ENCODE results near the gene LRP4. TPM values are rescaled to one million over a fixed set of nuclear protein-coding genes. Genes with fewer than 3 reads are reported as not detected.
A peak's percentile ranks its signal among the peaks of the same experiment; 100 is the strongest.

LRP4 gene
- polyA plus RNA-seq, 2 donors = 2.6 to 8.2 TPM

DNA sequence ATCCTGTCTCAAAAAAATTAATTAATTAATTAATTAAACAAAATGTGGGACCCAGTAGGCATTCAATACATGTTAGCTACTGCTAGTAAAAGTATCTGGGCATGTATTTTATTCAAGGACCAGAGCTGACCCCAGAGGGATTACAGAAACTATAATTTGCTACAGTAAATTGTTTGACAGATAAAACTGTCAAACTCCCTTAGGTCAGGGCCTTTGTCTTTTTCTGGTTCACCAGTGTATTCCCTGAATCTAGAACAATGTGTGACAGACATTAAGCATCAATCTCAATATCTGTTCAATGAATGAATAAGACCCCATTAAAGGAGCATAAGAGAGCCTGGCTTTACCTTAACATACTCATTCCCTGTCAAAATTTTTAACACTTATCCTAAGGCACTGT lies 78.2 kb downstream of the LRP4 start:
- Histone ChIP-seq H3K27ac (ENCODE audit: low read depth in 2 of 2, low read length in 1 of 2) (no peak overlapping the region), H3K4me3 (ENCODE audit: low read depth in 1 of 2, low read length in 2 of 2) (no peak overlapping the region), H3K36me3 (ENCODE audit: control insufficient read depth in 2 of 2, insufficient read depth in 2 of 2, low read length in 1 of 2) (peaks cover 0 to 2% of the 10 kb centered on the region in 2 donors), H3K4me1 (ENCODE audit: control insufficient read depth in 2 of 2, insufficient read depth in 2 of 2, low read length in 1 of 2) (no peaks in the 10 kb centered on the region), H3K9me3 (ENCODE audit: control insufficient read depth in 2 of 2, insufficient read depth in 1 of 2, low read depth in 1 of 2, low read length in 1 of 2) (no peaks in the 10 kb centered on the region), H3K27me3 (ENCODE audit: control insufficient read depth in 1 of 2, insufficient read depth in 2 of 2, low read length in 2 of 2) (no peaks in the 10 kb centered on the region)

DNA sequence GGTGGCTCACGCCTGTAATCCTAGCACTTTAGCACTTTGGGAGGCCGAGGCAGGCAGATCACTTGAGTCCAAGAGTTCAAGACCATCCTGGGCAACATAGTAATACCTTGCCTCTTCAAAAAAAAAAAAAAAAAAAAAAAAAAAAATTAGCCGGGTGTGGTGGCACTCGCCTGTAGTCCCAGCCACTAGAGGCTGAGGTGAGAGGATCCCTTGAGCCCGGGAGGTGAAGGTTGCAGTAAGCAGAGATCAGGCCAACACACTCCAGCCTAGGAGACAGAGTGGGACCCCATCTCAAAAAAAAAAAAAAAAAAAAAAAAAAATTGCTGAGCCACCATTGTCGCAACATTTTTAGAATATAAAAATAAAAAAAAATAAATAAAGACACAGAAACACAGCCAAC lies 79.8 kb downstream of the LRP4 start:
- H3K27ac ChIP-seq (ENCODE audit: low read depth in 2 of 2, low read length in 1 of 2) = no peak overlapping the region

DNA sequence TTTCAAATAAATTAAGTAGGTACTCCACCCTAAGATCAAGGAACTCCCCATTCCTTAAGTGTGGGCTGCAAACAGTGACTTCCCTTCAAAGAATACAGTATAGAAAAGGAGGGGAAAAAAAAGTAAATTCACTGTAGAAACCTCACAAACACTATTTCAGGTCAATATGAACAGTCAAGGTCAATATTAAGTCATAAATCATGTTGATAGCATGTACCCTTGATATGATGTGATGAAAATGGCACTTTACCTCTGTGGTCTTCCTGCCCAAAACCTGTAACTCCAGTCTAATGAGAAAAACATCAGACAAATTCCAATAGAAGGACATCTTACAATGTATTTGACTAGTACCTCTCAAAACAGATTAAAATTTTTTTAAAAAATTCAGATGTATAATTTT lies 80.5 kb downstream of the LRP4 start:
- H3K4me3 ChIP-seq (ENCODE audit: low read depth in 1 of 2, low read length in 2 of 2) = no peak overlapping the region
- H3K36me3 ChIP-seq (ENCODE audit: control insufficient read depth in 2 of 2, insufficient read depth in 2 of 2, low read length in 1 of 2) = peaks cover 0 to 2% of the 10 kb centered on the region in 2 donors
- no peaks in the 10 kb centered on the region for H3K9me3 ChIP-seq (ENCODE audit: control insufficient read depth in 2 of 2, insufficient read depth in 1 of 2, low read depth in 1 of 2, low read length in 1 of 2)
- no peak overlapping the region for H3K27ac ChIP-seq (ENCODE audit: low read depth in 2 of 2, low read length in 1 of 2)
- H3K27me3 ChIP-seq (ENCODE audit: control insufficient read depth in 1 of 2, insufficient read depth in 2 of 2, low read length in 2 of 2) = no peaks in the 10 kb centered on the region
- H3K4me1 ChIP-seq (ENCODE audit: control insufficient read depth in 2 of 2, insufficient read depth in 2 of 2, low read length in 1 of 2) = no peaks in the 10 kb centered on the region

More for the DNA sequence above, 79.8 kb downstream of the LRP4 start:
- no peak overlapping the region for H3K4me3 ChIP-seq (ENCODE audit: low read depth in 1 of 2, low read length in 2 of 2)
- no peaks in the 10 kb centered on the region for H3K4me1 ChIP-seq (ENCODE audit: control insufficient read depth in 2 of 2, insufficient read depth in 2 of 2, low read length in 1 of 2)
- WGBS, 2 donors = 92 to 94% methylated on average over 5 to 6 of the region's 6 CpGs
- H3K36me3 ChIP-seq (ENCODE audit: control insufficient read depth in 2 of 2, insufficient read depth in 2 of 2, low read length in 1 of 2) = peaks cover 0 to 2% of the 10 kb centered on the region in 2 donors
- no peaks in the 10 kb centered on the region for H3K27me3 ChIP-seq (ENCODE audit: control insufficient read depth in 1 of 2, insufficient read depth in 2 of 2, low read length in 2 of 2)
- no peaks in the 10 kb centered on the region for H3K9me3 ChIP-seq (ENCODE audit: control insufficient read depth in 2 of 2, insufficient read depth in 1 of 2, low read depth in 1 of 2, low read length in 1 of 2)

DNA sequence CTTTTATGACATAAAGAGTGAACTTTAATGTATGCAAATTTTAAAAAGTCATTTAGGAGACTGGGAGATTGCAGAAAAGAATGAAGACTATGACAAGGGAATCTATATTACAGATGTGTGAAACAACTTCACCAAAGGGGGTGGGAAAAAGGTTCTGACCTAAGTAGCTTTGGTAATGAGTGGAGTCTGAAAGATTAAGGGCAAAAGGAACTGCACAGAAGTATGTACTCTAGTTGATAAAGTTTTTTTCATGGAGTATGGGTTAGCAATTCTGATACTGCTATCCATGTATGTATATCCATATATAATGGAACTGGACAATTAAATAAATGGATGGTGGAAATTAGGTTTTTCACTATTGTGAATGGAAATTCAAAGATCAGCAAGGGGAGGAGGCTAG lies 81.5 kb downstream of the LRP4 start:
- Histone ChIP-seq H3K9me3 (ENCODE audit: control insufficient read depth in 2 of 2, insufficient read depth in 1 of 2, low read depth in 1 of 2, low read length in 1 of 2) (no peaks in the 10 kb centered on the region), H3K27ac (ENCODE audit: low read depth in 2 of 2, low read length in 1 of 2) (no peak overlapping the region), H3K36me3 (ENCODE audit: control insufficient read depth in 2 of 2, insufficient read depth in 2 of 2, low read length in 1 of 2) (peaks cover 0 to 2% of the 10 kb centered on the region in 2 donors), H3K27me3 (ENCODE audit: control insufficient read depth in 1 of 2, insufficient read depth in 2 of 2, low read length in 2 of 2) (no peaks in the 10 kb centered on the region), H3K4me3 (ENCODE audit: low read depth in 1 of 2, low read length in 2 of 2) (no peak overlapping the region), H3K4me1 (ENCODE audit: control insufficient read depth in 2 of 2, insufficient read depth in 2 of 2, low read length in 1 of 2) (no peaks in the 10 kb centered on the region)

DNA sequence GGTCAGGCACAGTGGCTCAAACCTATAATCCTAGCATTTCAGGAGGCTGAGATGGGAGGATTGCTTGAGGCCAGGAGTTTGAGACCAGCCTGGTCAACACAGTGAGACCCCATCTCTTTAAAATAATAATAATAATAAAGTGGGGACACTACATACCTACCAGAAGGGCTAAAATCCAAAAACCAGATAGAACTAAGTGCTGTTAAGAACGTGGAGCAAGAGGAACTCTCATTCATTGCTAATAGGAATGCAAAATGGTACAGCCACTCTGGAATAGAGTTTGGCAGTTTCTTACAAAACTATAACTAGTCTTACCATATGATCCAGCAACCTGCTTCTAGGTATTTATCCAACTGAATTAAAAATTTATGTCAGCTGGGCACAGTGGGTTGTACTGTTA lies 81.9 kb downstream of the LRP4 start:
- no peak overlapping the region for H3K4me3 ChIP-seq (ENCODE audit: low read depth in 1 of 2, low read length in 2 of 2)
- peaks cover 0 to 2% of the 10 kb centered on the region in 2 donors for H3K36me3 ChIP-seq (ENCODE audit: control insufficient read depth in 2 of 2, insufficient read depth in 2 of 2, low read length in 1 of 2)
- H3K9me3 ChIP-seq (ENCODE audit: control insufficient read depth in 2 of 2, insufficient read depth in 1 of 2, low read depth in 1 of 2, low read length in 1 of 2) = no peaks in the 10 kb centered on the region
- no peak overlapping the region for H3K27ac ChIP-seq (ENCODE audit: low read depth in 2 of 2, low read length in 1 of 2)
- no peaks in the 10 kb centered on the region for H3K27me3 ChIP-seq (ENCODE audit: control insufficient read depth in 1 of 2, insufficient read depth in 2 of 2, low read length in 2 of 2)
- H3K4me1 ChIP-seq (ENCODE audit: control insufficient read depth in 2 of 2, insufficient read depth in 2 of 2, low read length in 1 of 2) = no peaks in the 10 kb centered on the region
- WGBS, 2 donors = 91 to 100% methylated on average over 1 of the region's 1 CpG

DNA sequence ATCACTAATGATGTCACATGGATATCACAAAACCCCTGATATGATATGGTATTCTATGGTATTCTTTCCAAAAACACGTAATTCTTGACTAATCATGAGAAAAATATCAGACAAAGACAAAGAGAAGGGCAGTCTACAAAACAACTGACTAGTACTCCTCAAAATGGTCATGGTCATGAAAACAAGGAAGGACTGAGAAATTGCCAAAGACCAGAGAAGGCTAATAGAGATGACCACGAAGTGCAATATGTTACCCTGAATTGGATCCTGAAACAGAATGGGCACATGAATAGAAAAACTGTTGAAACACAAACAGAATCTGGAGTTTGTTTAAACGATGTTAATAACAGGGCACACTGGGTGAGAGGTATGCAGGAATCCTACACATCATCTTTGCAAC lies 82.5 kb downstream of the LRP4 start:
- Histone ChIP-seq H3K27ac (ENCODE audit: low read depth in 2 of 2, low read length in 1 of 2) (no peak overlapping the region), H3K27me3 (ENCODE audit: control insufficient read depth in 1 of 2, insufficient read depth in 2 of 2, low read length in 2 of 2) (no peaks in the 10 kb centered on the region), H3K36me3 (ENCODE audit: control insufficient read depth in 2 of 2, insufficient read depth in 2 of 2, low read length in 1 of 2) (peaks cover 0 to 2% of the 10 kb centered on the region in 2 donors), H3K4me3 (ENCODE audit: low read depth in 1 of 2, low read length in 2 of 2) (no peak overlapping the region), H3K9me3 (ENCODE audit: control insufficient read depth in 2 of 2, insufficient read depth in 1 of 2, low read depth in 1 of 2, low read length in 1 of 2) (no peaks in the 10 kb centered on the region), H3K4me1 (ENCODE audit: control insufficient read depth in 2 of 2, insufficient read depth in 2 of 2, low read length in 1 of 2) (no peaks in the 10 kb centered on the region)
- 70 to 78% methylated on average over 3 of the region's 3 CpGs for WGBS, 2 donors

DNA sequence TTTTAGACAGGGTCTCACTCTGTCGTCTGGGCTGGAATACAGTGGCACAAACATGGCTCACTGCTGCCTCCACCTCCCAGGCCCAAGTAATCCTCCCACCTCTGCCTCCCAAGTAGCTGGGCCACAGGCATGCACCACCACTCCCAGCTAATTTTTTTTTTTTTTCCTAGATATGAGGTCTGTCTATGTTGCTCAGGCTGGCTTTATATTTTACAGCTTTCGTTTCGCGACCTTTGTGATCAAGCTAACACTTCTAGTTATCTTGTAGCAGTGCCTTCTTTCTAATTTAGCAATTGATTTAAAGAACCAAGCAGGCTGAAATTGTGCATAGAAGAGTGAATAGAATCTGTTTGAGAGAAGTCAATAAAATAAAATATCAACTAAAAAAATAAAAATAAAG lies 83.5 kb downstream of the LRP4 start:
- Histone ChIP-seq H3K27ac (ENCODE audit: low read depth in 2 of 2, low read length in 1 of 2) (no peak overlapping the region), H3K4me1 (ENCODE audit: control insufficient read depth in 2 of 2, insufficient read depth in 2 of 2, low read length in 1 of 2) (no peaks in the 10 kb centered on the region), H3K4me3 (ENCODE audit: low read depth in 1 of 2, low read length in 2 of 2) (no peak overlapping the region), H3K27me3 (ENCODE audit: control insufficient read depth in 1 of 2, insufficient read depth in 2 of 2, low read length in 2 of 2) (no peaks in the 10 kb centered on the region), H3K36me3 (ENCODE audit: control insufficient read depth in 2 of 2, insufficient read depth in 2 of 2, low read length in 1 of 2) (no peaks in the 10 kb centered on the region), H3K9me3 (ENCODE audit: control insufficient read depth in 2 of 2, insufficient read depth in 1 of 2, low read depth in 1 of 2, low read length in 1 of 2) (no peaks in the 10 kb centered on the region)
- 91 to 96% methylated on average over 4 of the region's 4 CpGs for WGBS, 2 donors

DNA sequence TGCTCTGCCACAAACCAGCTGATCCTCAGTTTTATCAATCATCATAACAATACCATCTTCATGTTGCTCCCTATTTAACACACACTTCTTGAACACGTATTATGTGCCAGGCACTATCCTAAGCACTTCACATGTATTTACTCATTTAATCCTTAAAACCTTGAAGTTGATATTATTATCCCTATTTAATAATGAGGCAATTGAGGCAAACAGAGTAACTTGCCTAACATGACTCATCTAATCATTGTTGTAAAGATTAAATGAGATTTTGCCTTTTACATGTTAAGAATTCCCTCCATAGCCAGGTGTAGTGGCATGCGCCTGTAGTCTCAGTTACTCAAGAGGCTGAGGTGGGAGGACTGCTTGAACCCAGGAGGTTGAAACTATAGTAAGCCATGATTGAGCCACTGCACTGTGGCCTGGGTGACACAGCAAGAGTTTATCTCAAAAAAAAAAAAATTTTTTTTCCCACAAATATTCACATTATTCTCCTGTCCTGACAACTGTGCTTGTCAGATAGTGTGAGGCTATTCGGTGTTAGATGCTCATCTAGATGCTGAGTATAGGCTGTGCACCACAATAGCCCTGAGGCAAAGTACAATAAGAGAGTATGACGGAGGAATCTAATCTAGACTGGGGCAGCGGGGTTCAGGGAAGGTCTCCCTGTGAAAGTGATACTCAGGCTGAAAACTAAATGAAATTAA lies 85.7 kb downstream of the LRP4 start:
- H3K9me3 ChIP-seq (ENCODE audit: control insufficient read depth in 2 of 2, insufficient read depth in 1 of 2, low read depth in 1 of 2, low read length in 1 of 2) = no peaks in the 10 kb centered on the region
- H3K27ac ChIP-seq (ENCODE audit: low read depth in 2 of 2, low read length in 1 of 2) = no peak overlapping the region
- H3K27me3 ChIP-seq (ENCODE audit: control insufficient read depth in 1 of 2, insufficient read depth in 2 of 2, low read length in 2 of 2) = no peaks in the 10 kb centered on the region
- H3K4me1 ChIP-seq (ENCODE audit: control insufficient read depth in 2 of 2, insufficient read depth in 2 of 2, low read length in 1 of 2) = no peaks in the 10 kb centered on the region
- H3K4me3 ChIP-seq (ENCODE audit: low read depth in 1 of 2, low read length in 2 of 2) = no peak overlapping the region
- WGBS, 2 donors = 66 to 75% methylated on average over 5 of the region's 5 CpGs
- H3K36me3 ChIP-seq (ENCODE audit: control insufficient read depth in 2 of 2, insufficient read depth in 2 of 2, low read length in 1 of 2) = no peaks in the 10 kb centered on the region

DNA sequence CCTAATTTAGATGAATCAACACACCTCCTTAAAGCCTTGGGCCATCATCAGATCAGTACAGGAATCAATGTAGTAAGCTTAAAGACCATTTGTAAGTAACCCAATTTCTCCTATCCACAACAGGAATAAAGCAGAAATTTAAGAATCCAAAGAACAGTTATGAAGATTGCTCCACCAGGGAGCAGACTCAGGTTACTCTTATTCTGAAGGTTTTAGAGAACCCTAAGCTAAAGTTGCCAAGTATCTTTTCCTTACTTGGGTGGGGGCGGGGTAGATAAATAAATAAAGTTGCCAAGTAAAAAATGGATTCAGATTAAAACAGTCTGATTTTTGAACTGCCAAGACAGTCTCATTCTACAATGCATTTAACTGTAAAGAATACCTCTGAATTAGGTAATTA lies 90.4 kb downstream of the LRP4 start:
- WGBS, 2 donors = 43 to 76% methylated on average over 1 of the region's 1 CpG
- no peaks in the 10 kb centered on the region for H3K27me3 ChIP-seq (ENCODE audit: control insufficient read depth in 1 of 2, insufficient read depth in 2 of 2, low read length in 2 of 2)
- no peaks in the 10 kb centered on the region for H3K9me3 ChIP-seq (ENCODE audit: control insufficient read depth in 2 of 2, insufficient read depth in 1 of 2, low read depth in 1 of 2, low read length in 1 of 2)
- H3K4me1 ChIP-seq (ENCODE audit: control insufficient read depth in 2 of 2, insufficient read depth in 2 of 2, low read length in 1 of 2) = no peaks in the 10 kb centered on the region
- H3K27ac ChIP-seq (ENCODE audit: low read depth in 2 of 2, low read length in 1 of 2) = no peak overlapping the region
- no peak overlapping the region for H3K4me3 ChIP-seq (ENCODE audit: low read depth in 1 of 2, low read length in 2 of 2)
- H3K36me3 ChIP-seq (ENCODE audit: control insufficient read depth in 2 of 2, insufficient read depth in 2 of 2, low read length in 1 of 2) = no peaks in the 10 kb centered on the region

DNA sequence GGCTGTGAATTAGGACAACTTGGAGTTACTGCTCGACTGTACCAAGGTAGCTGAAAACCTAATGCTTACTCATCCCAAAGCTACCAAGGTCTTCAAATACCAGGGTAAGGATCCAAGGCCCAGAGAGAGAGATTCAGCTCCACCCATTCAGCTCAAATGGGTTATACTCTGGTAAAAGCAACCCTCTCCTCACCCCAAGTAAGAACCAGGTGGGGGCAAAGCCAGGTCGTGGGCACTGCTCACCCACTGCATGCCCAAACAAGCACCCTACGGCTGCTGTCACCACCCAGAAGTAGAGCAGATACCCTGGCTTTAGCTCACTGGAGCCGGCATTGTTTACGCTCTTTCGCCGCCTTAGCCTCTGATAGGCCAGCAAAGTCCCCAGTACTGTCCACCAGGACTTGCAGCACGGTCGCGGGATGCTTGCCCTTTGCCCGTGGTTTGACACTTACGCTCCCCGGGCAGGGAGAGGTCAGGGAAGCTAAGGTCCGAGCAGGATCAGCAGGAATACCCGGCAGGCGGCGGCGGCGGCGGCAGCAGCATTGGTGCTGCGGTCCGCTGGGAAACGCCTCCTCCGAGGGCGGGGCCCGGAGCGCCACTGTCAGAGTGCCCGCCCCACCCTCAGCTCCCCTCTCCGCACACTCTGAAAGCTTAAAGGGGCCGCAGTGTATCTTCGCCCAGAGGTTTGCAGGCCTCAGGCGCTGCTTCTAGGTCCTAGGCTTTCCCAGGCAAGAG lies 91.9 kb downstream of the LRP4 start:
- Histone ChIP-seq H3K4me1 (ENCODE audit: control insufficient read depth in 2 of 2, insufficient read depth in 2 of 2, low read length in 1 of 2) (no peaks in the 10 kb centered on the region), H3K4me3 (ENCODE audit: low read depth in 1 of 2, low read length in 2 of 2) (peak overlapping the region; percentile 70 to 76), H3K9me3 (ENCODE audit: control insufficient read depth in 2 of 2, insufficient read depth in 1 of 2, low read depth in 1 of 2, low read length in 1 of 2) (no peaks in the 10 kb centered on the region), H3K27me3 (ENCODE audit: control insufficient read depth in 1 of 2, insufficient read depth in 2 of 2, low read length in 2 of 2) (no peaks in the 10 kb centered on the region), H3K36me3 (ENCODE audit: control insufficient read depth in 2 of 2, insufficient read depth in 2 of 2, low read length in 1 of 2) (no peaks in the 10 kb centered on the region), H3K27ac (ENCODE audit: low read depth in 2 of 2, low read length in 1 of 2) (peak overlapping the region; percentile 75 to 85)
- 1 to 3% methylated on average over 32 of the region's 32 CpGs for WGBS, 2 donors
